ENCODE data around the gene RAPGEF2. TPM values are rescaled to one million over a fixed set of nuclear protein-coding genes. Genes with fewer than 3 reads are reported as not detected.

RAPGEF2 gene
- polyA plus RNA-seq, 1 donor (not counting 4 experiments of a cell fraction or from before 2014, with no cell fraction given), result 23.8 TPM

DNA sequence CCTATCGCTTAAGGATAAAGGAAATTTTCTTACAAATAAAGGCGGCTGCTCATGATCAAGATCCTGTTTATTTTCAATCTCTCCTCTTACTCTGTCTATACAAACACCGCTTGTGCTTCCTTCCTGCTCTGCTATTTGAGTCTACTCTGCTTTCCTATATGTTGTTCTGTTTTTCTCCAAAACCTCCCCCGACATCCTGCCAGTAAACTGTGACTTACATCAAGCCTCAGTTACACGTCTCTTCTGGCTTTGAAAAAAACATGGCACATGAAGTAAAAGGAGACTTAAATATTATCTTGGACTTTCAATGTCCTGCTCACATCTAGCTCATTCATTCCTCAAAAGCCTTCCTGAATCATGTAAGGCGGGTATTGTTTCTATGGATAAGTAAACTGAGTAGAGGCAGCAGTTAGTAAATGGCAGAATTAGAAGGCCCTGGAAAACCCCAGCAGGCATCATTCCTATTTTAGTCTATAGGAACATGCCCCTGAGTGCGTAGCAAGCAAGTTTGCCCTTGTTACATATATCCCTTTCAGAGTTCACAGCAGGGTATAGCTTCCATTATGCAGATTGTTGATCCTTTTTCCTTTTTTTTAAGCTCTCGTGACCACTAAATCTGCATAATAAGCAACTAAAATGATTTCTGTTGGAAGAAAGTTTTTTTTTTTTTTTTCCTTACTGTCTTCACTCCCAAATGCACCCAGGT, 280.1 kb downstream of the RAPGEF2 start:
- Histone ChIP-seq H2AFZ (ENCODE audit: control insufficient read depth, low read length) (no peak overlapping the region), H4K20me1 (ENCODE audit: control insufficient read depth, extremely low read depth, insufficient read depth, low read length) (no peaks in the 10 kb centered on the region), H3K9me3 (ENCODE audit: control insufficient read depth, low read depth, low read length) (no peaks in the 10 kb centered on the region), H3K79me2 (ENCODE audit: control insufficient read depth, insufficient read depth, low read length) (no peaks in the 10 kb centered on the region), H3K36me3 (ENCODE audit: control insufficient read depth in 2 of 2, extremely low read depth in 1 of 2, insufficient read depth in 2 of 2, low read length in 2 of 2) (no peaks in the 10 kb centered on the region), H3K4me2 (ENCODE audit: control insufficient read depth, extremely low read depth, insufficient read depth, low read depth, low read length) (no peak overlapping the region), H3K4me1 (ENCODE audit: control insufficient read depth, extremely low read depth, insufficient read depth, low read length) (no peaks in the 10 kb centered on the region), H3K9me1 (ENCODE audit: control insufficient read depth, extremely low read depth, insufficient read depth, low read length) (no peaks in the 10 kb centered on the region), H3K27me3 (ENCODE audit: control insufficient read depth, extremely low read depth, insufficient read depth, low read length) (no peaks in the 10 kb centered on the region), H3K4me3 (ENCODE audit: control insufficient read depth in 2 of 3, extremely low read depth in 1 of 3, insufficient read depth in 2 of 3, low read depth in 1 of 3, low read length in 3 of 3) (no peak overlapping the region), H3K27ac (ENCODE audit: control insufficient read depth, insufficient read depth, low read length) (no peak overlapping the region), H3K9ac (ENCODE audit: control insufficient read depth, extremely low read depth, insufficient read depth, low read length) (no peak overlapping the region)
- dilution Hi-C loops (cut with MboI; ENCODE audit: extremely low pct_ligation_motif_present, low sequenced_read_pairs), result no loop called here
- FAIRE-seq (no peak), DNase-seq (ENCODE audit: low read depth, low spot score) (no peak)
- no peak for TF ChIP-seq EZH2 (IDR thresholded peaks at IDR 0.05; ENCODE audit: low read length)
- TF ChIP-seq, protein P1, sequence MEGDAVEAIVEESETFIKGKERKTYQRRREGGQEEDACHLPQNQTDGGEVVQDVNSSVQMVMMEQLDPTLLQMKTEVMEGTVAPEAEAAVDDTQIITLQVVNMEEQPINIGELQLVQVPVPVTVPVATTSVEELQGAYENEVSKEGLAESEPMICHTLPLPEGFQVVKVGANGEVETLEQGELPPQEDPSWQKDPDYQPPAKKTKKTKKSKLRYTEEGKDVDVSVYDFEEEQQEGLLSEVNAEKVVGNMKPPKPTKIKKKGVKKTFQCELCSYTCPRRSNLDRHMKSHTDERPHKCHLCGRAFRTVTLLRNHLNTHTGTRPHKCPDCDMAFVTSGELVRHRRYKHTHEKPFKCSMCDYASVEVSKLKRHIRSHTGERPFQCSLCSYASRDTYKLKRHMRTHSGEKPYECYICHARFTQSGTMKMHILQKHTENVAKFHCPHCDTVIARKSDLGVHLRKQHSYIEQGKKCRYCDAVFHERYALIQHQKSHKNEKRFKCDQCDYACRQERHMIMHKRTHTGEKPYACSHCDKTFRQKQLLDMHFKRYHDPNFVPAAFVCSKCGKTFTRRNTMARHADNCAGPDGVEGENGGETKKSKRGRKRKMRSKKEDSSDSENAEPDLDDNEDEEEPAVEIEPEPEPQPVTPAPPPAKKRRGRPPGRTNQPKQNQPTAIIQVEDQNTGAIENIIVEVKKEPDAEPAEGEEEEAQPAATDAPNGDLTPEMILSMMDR (optimal IDR thresholded peaks at IDR 0.05 in 1 of 3, IDR thresholded peaks at IDR 0.05 in 1 of 3, conservative IDR thresholded peaks at IDR 0.05 in 1 of 3; ENCODE audit: extremely low read depth in 1 of 3, insufficient read depth in 2 of 3, low read length in 3 of 3), result no peak

DNA sequence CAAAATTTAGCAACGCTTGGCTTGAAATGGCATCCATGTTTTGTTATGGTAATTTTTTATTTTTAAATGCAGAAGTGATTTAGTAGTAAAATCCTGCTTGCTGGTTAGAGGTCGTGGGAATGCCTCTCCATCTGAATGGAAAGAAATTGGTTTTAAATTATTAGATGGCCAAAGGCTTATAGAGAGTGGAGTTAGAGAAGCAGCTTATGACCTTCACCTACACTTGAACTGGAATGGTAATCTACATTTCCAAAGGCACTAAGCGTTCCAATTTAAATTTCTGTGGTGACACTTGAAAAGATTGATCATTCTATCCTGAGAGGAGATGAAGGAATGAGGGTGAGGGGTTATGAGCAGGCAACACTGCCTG, 280.7 kb downstream of the RAPGEF2 start:
- no peak overlapping the region for H3K27ac ChIP-seq (ENCODE audit: control insufficient read depth, insufficient read depth, low read length)
- no peak overlapping the region for H3K4me3 ChIP-seq (ENCODE audit: control insufficient read depth in 2 of 3, extremely low read depth in 1 of 3, insufficient read depth in 2 of 3, low read depth in 1 of 3, low read length in 3 of 3)
- DNase-seq (ENCODE audit: low read depth, low spot score) (no peak), FAIRE-seq (no peak)
- H3K36me3 ChIP-seq (ENCODE audit: control insufficient read depth in 2 of 2, extremely low read depth in 1 of 2, insufficient read depth in 2 of 2, low read length in 2 of 2), result no peaks in the 10 kb centered on the region
- no peaks in the 10 kb centered on the region for H4K20me1 ChIP-seq (ENCODE audit: control insufficient read depth, extremely low read depth, insufficient read depth, low read length)
- H3K9ac ChIP-seq (ENCODE audit: control insufficient read depth, extremely low read depth, insufficient read depth, low read length), result no peak overlapping the region
- no peaks in the 10 kb centered on the region for H3K79me2 ChIP-seq (ENCODE audit: control insufficient read depth, insufficient read depth, low read length)
- no peak overlapping the region for H3K4me2 ChIP-seq (ENCODE audit: control insufficient read depth, extremely low read depth, insufficient read depth, low read depth, low read length)
- no peaks in the 10 kb centered on the region for H3K9me3 ChIP-seq (ENCODE audit: control insufficient read depth, low read depth, low read length)
- dilution Hi-C loops (cut with MboI; ENCODE audit: extremely low pct_ligation_motif_present, low sequenced_read_pairs), result no loop called here
- no peaks in the 10 kb centered on the region for H3K9me1 ChIP-seq (ENCODE audit: control insufficient read depth, extremely low read depth, insufficient read depth, low read length)
- no peaks in the 10 kb centered on the region for H3K27me3 ChIP-seq (ENCODE audit: control insufficient read depth, extremely low read depth, insufficient read depth, low read length)
- TF ChIP-seq, protein P1 (optimal IDR thresholded peaks at IDR 0.05 in 1 of 3, IDR thresholded peaks at IDR 0.05 in 1 of 3, conservative IDR thresholded peaks at IDR 0.05 in 1 of 3; ENCODE audit: extremely low read depth in 1 of 3, insufficient read depth in 2 of 3, low read length in 3 of 3), result no peak
- TF ChIP-seq EZH2 (IDR thresholded peaks at IDR 0.05; ENCODE audit: low read length), result no peak
- H2AFZ ChIP-seq (ENCODE audit: control insufficient read depth, low read length), result no peak overlapping the region
- no peaks in the 10 kb centered on the region for H3K4me1 ChIP-seq (ENCODE audit: control insufficient read depth, extremely low read depth, insufficient read depth, low read length)

All from keratinocyte (primary cell).